Cerebellar cortex (tissue), 1 donor: Measurements from ENCODE around the gene C21orf91.

ENCODE experiments used
- DNase-seq: peaks from one replicate; pipeline ENCODE4 v3.0.0-alpha.2; 2015; ENCODE audit warnings: low spot score

Gene C21orf91

GRCh38 chr21:17819114-17819876 is at the start of gene C21orf91:
Gene C21orf91 (minus strand): TSS chr21:17819356. CDS start chr21:17818318, 1,038 bp downstream.
- DNase-seq, result peak; percentile 70

- DNase-seq, result no peak
Measured at GRCh38 chr21:17866590-17866989, 47.4 kb upstream of the C21orf91 start.

- DNase-seq, result no peak
Measured at GRCh38 chr21:17859661-17860060, 40.5 kb upstream of the C21orf91 start.

- DNase-seq, result no peak
Measured at GRCh38 chr21:17858747-17859146, 39.6 kb upstream of the C21orf91 start.

- no peak for DNase-seq
Measured at GRCh38 chr21:17854745-17855144, 35.6 kb upstream of the C21orf91 start.

- no peak for DNase-seq
Measured at GRCh38 chr21:17853393-17854275, 34.5 kb upstream of the C21orf91 start.

- no peak for DNase-seq
Measured at GRCh38 chr21:17848228-17848627, 29.1 kb upstream of the C21orf91 start.

- no peak for DNase-seq
Measured at GRCh38 chr21:17841103-17841502, 21.9 kb upstream of the C21orf91 start.

- DNase-seq, result no peak
Measured at GRCh38 chr21:17834639-17835354, 15.6 kb upstream of the C21orf91 start.

- no peak for DNase-seq
Measured at GRCh38 chr21:17829472-17829871, 10.3 kb upstream of the C21orf91 start.

- DNase-seq, result no peak
Measured at GRCh38 chr21:17828223-17828622, 9.1 kb upstream of the C21orf91 start.

- DNase-seq, result no peak
Measured at GRCh38 chr21:17823846-17824245, 4.7 kb upstream of the C21orf91 start.

GRCh38 chr21:17821121-17821520 is 2.0 kb upstream of the C21orf91 start:
- no peak for DNase-seq

GRCh38 chr21:17819877-17820229 is 697 bp upstream of the C21orf91 start:
- no peak for DNase-seq

GRCh38 chr21:17818186-17819113 is 706 bp downstream of the C21orf91 start:
- DNase-seq, result peak; percentile 32

- no peak for DNase-seq
Measured at GRCh38 chr21:17813353-17813752, 5.8 kb downstream of the C21orf91 start.

GRCh38 chr21:17805966-17806365 is 13.2 kb downstream of the C21orf91 start:
- DNase-seq, result no peak

- no peak for DNase-seq
Measured at GRCh38 chr21:17803536-17803935, 15.6 kb downstream of the C21orf91 start.

- DNase-seq, result no peak
Measured at GRCh38 chr21:17802572-17802971, 16.6 kb downstream of the C21orf91 start.

GRCh38 chr21:17799414-17800164 is 19.6 kb downstream of the C21orf91 start:
- no peak for DNase-seq

- no peak for DNase-seq
Measured at GRCh38 chr21:17798796-17799195, 20.4 kb downstream of the C21orf91 start.
